HG03139 (cell line): ENCODE results near the gene USH2A.

Experiments used
- ATAC-seq: cut with Tn5 transposase; IDR thresholded peaks from one replicate; pipeline ENCODE4 v1.9.1; 2021; ENCODE audit not compliant: unreplicated experiment

The USH2A gene

GRCh38 chr1:216303690-216304089 lies 119.6 kb downstream of the USH2A start:
- ATAC-seq: no peak

DNA sequence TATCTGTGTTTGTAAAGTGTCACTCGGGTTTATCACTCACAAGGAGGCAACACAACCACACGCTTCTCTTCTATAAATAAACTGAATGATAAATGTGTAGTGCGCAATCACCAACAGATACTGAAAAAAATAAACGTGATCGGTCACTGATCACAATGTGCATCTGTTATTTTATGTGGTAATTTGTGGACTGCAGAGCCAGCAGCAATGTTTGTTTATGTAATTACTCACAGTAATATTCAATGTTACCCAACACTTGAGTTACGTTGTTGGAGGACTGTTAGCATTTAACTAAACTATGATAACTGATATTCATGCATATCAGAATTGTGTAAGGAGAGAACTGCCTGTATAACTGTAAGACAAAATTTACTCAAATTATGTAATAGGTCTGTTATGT lies 129.6 kb downstream of the USH2A start:
- no peak for ATAC-seq

GRCh38 chr1:216290074-216290473 lies 133.2 kb downstream of the USH2A start:
- ATAC-seq: no peak

DNA sequence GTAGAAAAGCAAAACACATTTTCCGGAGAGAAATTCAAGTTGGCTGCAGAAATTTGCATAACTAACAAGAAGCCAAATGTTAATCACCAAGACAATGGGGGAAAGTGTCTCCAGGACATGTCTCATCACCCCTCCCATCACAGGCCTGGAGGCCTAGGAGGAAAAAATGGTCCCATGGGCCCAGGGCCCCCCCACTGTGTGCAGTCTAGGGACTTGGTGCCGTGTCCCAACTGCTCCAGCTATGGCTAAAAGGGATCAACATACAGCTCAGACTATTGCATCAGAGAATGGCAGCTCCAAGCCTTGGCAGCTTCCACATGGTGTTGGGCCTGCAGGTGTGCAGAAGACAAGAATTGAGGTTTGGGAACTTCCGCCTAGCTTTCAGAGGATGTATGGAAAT lies 138.2 kb downstream of the USH2A start:
- ATAC-seq: no peak

- no peak for ATAC-seq
Observed at GRCh38 chr1:216281757-216282156, 141.5 kb downstream of the USH2A start.

DNA sequence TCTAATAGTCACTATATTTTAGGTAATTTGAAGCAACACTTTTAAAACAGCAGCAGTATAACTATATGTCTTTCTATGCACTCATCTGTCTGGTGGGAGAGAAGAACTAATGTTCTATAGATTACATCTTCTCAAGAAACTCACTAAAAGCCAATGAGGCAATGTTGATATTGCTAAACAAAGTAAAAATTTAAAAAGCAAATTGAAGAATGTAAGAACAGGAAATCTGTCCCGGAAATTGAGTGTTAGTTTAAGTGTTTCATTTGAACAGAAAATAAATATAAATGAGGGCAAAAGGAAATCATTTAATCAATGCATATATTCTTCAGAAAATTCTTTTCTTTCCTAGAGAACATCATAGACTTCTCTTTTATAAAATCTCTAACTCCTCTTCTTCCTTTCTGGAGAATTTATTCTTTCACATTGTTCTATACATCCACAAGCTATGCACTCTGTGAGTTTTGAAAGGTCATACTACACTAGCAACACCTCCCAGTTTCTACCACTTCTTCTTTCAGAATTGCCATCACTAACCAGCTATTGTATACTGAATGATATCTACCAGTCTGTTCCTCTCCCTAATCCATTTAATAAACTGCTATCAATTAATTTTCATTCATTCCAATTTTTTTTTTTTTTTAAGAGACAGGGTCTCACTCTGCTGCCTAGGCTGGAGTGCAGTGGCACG lies 153.0 kb downstream of the USH2A start:
- no peak for ATAC-seq

DNA sequence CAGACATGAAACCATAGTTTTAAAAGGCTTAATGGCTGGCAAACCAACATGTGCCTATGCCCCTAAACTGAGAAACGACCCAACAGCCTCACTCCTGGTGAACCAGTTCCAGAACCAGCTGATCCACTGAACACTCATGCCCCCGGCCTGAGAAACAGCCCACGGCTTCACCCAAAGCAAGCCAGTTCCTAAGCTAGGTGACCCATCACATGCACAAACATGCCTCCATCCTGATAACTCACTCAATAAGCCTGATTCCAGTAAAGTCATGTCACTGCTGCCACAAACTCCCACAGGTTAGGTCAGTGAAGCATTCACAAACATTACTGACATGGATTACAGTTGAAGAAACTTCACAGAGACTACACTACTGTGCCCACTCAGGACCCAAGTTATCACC lies 161.6 kb downstream of the USH2A start:
- no peak for ATAC-seq

GRCh38 chr1:216258856-216259255 lies 164.4 kb downstream of the USH2A start:
- no peak for ATAC-seq

DNA sequence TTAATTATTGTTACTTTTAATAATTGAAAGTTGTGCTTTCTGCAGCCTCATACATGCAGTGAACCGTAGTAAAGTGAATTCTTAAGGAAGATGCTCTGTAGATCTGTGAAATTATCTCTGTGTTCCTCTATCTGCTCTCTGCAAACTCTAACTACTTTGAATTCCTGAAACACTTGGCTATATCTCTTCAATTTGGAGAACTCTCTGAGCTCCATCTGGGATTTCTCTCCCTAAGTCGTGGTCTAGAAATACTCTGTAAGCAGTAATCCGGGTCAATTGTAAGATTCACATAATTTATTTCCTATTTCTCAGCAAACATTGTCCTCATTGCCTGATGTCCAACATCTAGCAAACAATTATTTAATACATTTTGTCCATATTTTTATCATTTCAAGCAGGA lies 164.9 kb downstream of the USH2A start:
- ATAC-seq: no peak

- ATAC-seq: no peak
Observed at GRCh38 chr1:216250861-216251260, 172.4 kb downstream of the USH2A start.

DNA sequence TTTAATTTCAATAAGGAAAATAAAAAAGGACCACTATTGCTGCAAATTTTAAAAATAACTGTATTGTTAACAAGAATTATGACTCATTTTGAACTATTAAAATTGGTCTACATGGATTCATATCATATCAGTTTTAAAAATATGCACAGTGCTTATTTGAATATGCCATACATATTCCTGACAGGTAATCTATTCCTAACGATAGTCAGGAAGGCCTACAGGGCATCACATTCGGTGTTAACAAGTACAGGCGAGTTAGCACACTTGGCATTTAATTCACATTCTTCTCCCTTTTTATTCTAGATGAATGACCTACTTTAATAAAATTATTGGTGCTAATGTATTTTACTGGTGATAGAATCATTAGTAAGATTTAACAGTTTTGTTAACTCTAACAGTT lies 174.6 kb downstream of the USH2A start:
- ATAC-seq: no peak

DNA sequence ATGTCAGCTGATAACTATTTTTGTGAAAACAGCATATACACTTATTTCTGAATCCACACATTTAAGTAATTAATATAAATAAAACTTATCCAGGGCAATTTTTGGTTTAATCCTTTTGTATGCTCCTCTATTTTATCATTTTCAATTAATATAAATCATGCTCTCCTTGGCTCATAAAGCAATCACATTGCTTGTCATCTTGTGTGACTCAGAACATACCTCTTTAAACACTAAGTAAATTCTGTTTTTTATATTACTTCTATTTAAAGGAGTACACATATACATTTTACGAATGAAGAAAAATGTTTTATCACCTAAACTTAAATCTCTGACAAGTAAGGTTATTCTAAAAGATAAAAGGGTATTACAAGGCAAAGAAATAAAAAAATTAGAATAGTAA lies 175.3 kb downstream of the USH2A start:
- no peak for ATAC-seq

GRCh38 chr1:216246577-216247203 lies 176.6 kb downstream of the USH2A start:
- no peak for ATAC-seq

DNA sequence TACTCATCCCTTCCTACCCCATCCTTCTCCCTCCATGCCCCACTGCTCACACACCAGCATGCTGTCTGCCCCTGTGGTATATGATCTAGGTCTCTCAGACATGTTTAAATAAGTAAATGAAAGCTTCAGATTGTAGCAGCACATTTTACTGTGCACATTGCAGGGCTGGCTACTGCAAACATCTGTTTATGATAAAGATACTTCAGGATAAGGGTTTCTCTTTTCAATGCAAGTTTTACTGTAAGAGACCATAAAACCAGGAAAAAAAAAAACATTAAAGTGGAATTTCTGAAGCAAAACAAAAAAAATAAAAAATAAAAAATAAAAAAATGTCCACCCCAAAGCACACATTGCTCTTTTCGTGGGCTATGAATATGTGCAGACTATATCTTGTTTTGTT lies 184.4 kb downstream of the USH2A start:
- no peak for ATAC-seq

GRCh38 chr1:216237927-216238542 lies 185.2 kb downstream of the USH2A start:
- ATAC-seq: no peak

GRCh38 chr1:216224233-216224632 lies 199.0 kb downstream of the USH2A start:
- ATAC-seq: no peak

DNA sequence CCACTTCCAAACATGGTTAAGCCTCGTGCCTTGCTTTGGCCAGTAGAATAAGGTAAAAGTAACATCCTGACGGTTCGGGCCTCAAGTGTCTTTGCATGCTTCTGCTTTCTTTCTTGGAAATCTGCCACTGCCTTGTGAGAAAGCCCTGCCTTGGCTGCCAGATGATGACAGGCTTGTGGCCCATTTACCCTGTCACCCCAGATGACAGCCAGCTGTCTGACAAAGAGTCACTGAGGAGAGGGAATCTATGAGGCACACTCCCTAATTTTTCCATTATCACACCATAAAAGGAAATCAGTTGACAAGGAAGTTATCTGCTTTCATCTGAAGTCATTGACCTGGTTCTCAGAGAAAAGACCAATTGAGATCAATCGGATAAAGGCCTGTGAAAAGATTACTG lies 199.8 kb downstream of the USH2A start:
- no peak for ATAC-seq

DNA sequence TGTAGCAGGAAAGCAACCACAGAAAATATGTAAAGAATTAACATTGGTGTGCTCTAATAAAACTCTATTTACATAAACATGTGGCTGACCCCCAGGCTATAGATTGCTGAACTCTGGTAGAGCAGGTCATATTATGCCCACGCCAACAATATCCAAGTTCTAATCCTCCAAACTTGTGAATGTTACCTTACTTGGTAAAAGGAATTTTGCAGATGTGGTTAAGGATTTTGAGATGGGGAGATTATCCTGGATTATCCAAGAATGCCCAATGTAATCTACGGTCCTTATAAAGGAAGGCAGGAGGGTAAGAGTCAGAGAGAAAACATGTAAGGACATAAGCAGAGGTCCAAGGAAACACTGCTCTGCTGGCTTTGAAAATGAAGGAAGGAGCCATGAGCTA lies 201.0 kb downstream of the USH2A start:
- no peak for ATAC-seq

- ATAC-seq: peak; percentile 99
Observed at GRCh38 chr1:216221260-216221700, 202.0 kb downstream of the USH2A start.

DNA sequence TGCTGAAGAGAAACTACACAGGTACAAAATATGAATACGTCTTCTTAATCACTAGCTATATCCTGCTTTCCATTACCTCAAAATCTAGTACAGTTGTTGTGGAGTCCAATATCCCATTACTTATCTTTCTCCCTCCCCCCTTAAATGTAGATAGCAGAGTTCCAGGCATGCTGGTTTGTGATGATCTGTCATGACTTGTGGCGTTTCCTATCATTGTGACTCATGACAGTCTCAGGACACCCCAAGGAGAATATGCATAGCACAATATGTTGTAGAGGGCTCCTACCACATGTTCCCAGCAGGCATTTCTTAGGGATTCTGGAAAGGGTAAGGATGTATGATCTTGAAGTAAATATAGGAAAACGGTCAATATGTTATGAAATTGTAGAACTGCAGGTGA lies 206.9 kb downstream of the USH2A start:
- no peak for ATAC-seq

DNA sequence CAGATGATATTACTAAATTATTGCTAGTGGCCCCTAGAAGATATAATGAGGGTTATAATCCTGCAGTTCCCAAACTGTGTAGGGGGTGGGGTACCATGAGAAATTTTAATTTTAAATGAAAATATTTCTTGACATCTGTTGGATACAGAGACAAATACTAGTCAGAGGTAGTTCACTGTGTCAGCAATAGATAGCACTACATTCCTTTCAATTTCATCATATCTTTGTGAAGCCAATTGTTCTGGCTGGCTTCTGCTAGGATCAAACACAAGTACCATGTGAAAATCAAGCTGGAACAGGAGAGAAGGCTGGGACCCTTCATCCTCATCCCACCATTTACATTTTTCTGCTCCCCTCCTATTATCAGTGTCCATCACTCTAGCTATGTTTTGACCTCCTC lies 208.1 kb downstream of the USH2A start:
- ATAC-seq: no peak

DNA sequence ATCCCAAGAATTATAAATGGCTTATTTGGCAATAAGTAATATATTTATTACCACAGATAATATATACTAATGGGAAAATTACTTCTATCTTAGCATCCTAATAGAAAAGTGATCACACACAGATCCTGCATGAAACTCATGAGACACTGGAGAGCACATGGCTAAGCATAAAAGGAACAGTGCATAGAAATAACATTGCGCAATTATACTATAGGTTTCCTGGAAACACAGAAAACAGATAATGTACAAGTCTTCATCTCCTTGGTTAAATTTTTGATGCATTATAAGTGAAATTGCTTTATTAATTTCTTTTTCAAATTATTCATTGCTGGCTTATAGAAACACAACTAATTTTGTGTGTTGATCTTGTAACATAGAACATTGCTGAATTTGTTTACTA lies 210.4 kb downstream of the USH2A start:
- no peak for ATAC-seq

DNA sequence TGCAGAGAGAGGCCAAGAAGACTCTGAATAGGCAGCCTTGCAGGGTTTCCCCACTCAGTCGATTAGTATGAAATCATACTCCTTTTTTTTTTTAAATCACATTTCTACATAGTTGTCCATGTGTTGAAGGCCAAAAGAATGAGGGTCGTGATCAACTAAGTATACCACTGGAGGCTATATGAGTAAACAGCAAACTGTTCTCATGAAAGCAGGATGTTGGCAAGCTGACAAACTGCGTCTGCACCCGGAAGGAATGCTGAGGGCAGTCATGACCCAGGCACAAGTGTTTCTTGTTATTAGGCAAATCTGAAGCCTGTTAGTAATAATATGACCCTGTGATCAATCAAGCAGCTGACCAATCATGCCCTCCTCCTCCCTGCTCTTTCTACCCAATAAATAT lies 213.2 kb downstream of the USH2A start:
- no peak for ATAC-seq
